Lung microvascular endothelial cell (primary cell): ENCODE measurements around the gene RHOT1. TPM values are rescaled to one million over a fixed set of nuclear protein-coding genes. Genes with fewer than 3 reads are reported as not detected.

Experiments
- DNase-seq, 2 donors: peaks; one replicate each; pipeline versions ENCODE4 v3.0.0 to v3.0.0-alpha.2; 2010; ENCODE audit warnings: low read depth in 2 of 2
- total RNA-seq: library from RNA; depleted of rRNA; stranded (reverse); fragments of >200 nt; gene quantifications from 2 replicates; pipeline ENCODE4 v1.2.1, GENCODE V29; 2014

RHOT1 gene
- total RNA-seq, 1 donor from 2014 or later, result 30.8 TPM

GRCh38 chr17:32268734-32269288, 126.5 kb downstream of the RHOT1 start:
- no peak for DNase-seq

GRCh38 chr17:32269377-32269776, 127.1 kb downstream of the RHOT1 start:
- DNase-seq, result no peak

- DNase-seq, result no peak
Measured at GRCh38 chr17:32271844-32272243, 129.5 kb downstream of the RHOT1 start.

GRCh38 chr17:32274101-32274500, 131.8 kb downstream of the RHOT1 start:
- DNase-seq, result no peak

- DNase-seq, result no peak
Measured at GRCh38 chr17:32274643-32275042, 132.3 kb downstream of the RHOT1 start.

Other genes starting within 250 kb of the RHOT1 start
- 12.2 and 19.4 TPM in 2 replicates for gene UTP6, start 240.8 kb upstream of the RHOT1 start, total RNA-seq
- 13.7 and 17.5 TPM in 2 replicates for gene SUZ12, start 205.5 kb upstream of the RHOT1 start, total RNA-seq
- 3.1 and 8.3 TPM in 2 replicates for gene LRRC37B, start 135.1 kb upstream of the RHOT1 start, total RNA-seq
- gene RHBDL3, start 123.3 kb downstream of the RHOT1 start, total RNA-seq, result under 0.01 TPM in 1 of 2 replicates, not detected in the other
- gene C17orf75, start 199.7 kb downstream of the RHOT1 start, total RNA-seq, result 27.5 and 30.6 TPM in 2 replicates
- 43.2 and 52.0 TPM in 2 replicates for gene ZNF207, start 207.7 kb downstream of the RHOT1 start, total RNA-seq